Esophagus squamous epithelium (tissue), 5 donors: ENCODE results near the gene TAOK3. TPM values are rescaled to one million over a fixed set of nuclear protein-coding genes. Genes with fewer than 3 reads are reported as not detected.

ENCODE experiments used
- DNase-seq: peaks from one replicate; lab custom pipeline; 2025; lab: John Stamatoyannopoulos, UW
- H3K27ac ChIP-seq, 4 donors: fragments of 200-600 bp; sonication (generic); one replicate each; pipeline ENCODE4 v1.5.1; 2016 to 2019; ENCODE audit warnings: mild to moderate bottlenecking in 1 of 4
- H3K27me3 ChIP-seq, 4 donors: fragments of 200-600 bp; sonication (generic); 1 replicate in 3 of 4; 2 replicates in 1 of 4; pipeline versions ENCODE4 v1.5.1 to v1.6.0; 2017 to 2021; ENCODE audit warnings: antibody characterized with exemption in 1 of 4
- H3K36me3 ChIP-seq, 3 donors: fragments of 200-600 bp; sonication (generic); one replicate each; pipeline ENCODE4 v1.5.1; 2016 to 2019
- H3K4me1 ChIP-seq, 3 donors: fragments of 200-600 bp; sonication (generic); one replicate each; pipeline ENCODE4 v1.5.1; 2017 to 2019
- H3K4me3 ChIP-seq, 4 donors: fragments of 200-600 bp; sonication (generic); 1 replicate in 3 of 4; 2 replicates in 1 of 4; pipeline ENCODE4 v1.5.1; 2016 to 2019; ENCODE audit warnings: mild to moderate bottlenecking in 2 of 4, moderate library complexity in 1 of 4
- H3K9me3 ChIP-seq, 3 donors: fragments of 200-600 bp; sonication (generic); one replicate each; pipeline ENCODE4 v1.5.1; 2016 to 2019
- POLR2A ChIP-seq, 4 donors: fragments of 450-650 bp; IDR thresholded peaks; one replicate each; pipeline ENCODE4 v1.6.1; 2017; ENCODE audit warnings: antibody characterized with exemption in 4 of 4, mild to moderate bottlenecking in 4 of 4, moderate library complexity in 3 of 4
- WGBS, 2 donors: methylation state at CpG; one replicate each; pipeline ENCODE4 v1.1.5; 2018; 5-methylcytosine and 5-hydroxymethylcytosine counted together
- intact Hi-C: fragments of 100-400 bp; cut with DNase I; formaldehyde crosslinking; loops from one replicate; pipeline ENCODE4 v1.15.0; 2022
- total RNA-seq, 4 donors: library from RNA; depleted of rRNA; stranded (reverse); fragments of >200 nt; gene quantifications; one replicate each; pipeline ENCODE4 v1.1.0, GENCODE V29; 2016
- TF ChIP-seq, protein P1 (sequence below), 6 experiments: fragments of 450-650 bp in 4 of 6; fragments of 200-600 bp in 2 of 6; sonication (generic) in 2 of 6; IDR thresholded peaks; one replicate each; pipeline ENCODE4 v1.5.1; 2016 to 2019; ENCODE audit warnings: antibody characterized with exemption in 6 of 6, mild to moderate bottlenecking in 4 of 6, moderate library complexity in 4 of 6
- donor health status: DM: yes; HTN: yes; CAD: no.

Gene TAOK3
- total RNA-seq, 4 donors from 2014 or later: 13.7 to 27.7 (median 21.1) TPM

DNA sequence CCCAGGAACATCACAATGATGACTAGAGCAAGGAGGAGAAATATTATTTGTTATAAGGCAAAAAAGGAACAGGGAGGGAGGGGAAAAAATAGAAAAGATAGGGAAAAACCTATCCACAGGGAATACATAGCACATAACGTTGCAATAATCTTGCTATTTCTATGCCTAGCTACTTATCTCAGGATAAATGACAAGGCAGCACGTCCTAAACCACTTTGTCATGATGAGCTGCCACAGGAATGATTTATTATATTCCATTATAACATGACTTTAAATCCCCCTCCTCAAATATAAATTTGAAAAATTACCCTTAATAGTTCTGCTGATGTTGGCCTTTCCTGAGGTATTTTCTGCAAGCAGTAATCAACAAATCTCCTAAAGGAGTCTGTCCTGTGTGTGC lies 160.1 kb downstream of the TAOK3 start:
- Histone ChIP-seq H3K4me3 (no peak overlapping the region), H3K27me3 (no peaks in the 10 kb centered on the region), H3K4me1 (peaks cover 0 to 12% (median 0%) of the 10 kb centered on the region in 3 donors), H3K27ac (no peak overlapping the region), H3K36me3 (peaks cover 0 to 32% (median 0%) of the 10 kb centered on the region in 3 donors), H3K9me3 (no peaks in the 10 kb centered on the region)
- no peak for DNase-seq
- intact Hi-C loops: no loop called here
- WGBS, 2 donors: 80 to 85% methylated on average over 2 of the region's 2 CpGs
- TF ChIP-seq, protein P1, sequence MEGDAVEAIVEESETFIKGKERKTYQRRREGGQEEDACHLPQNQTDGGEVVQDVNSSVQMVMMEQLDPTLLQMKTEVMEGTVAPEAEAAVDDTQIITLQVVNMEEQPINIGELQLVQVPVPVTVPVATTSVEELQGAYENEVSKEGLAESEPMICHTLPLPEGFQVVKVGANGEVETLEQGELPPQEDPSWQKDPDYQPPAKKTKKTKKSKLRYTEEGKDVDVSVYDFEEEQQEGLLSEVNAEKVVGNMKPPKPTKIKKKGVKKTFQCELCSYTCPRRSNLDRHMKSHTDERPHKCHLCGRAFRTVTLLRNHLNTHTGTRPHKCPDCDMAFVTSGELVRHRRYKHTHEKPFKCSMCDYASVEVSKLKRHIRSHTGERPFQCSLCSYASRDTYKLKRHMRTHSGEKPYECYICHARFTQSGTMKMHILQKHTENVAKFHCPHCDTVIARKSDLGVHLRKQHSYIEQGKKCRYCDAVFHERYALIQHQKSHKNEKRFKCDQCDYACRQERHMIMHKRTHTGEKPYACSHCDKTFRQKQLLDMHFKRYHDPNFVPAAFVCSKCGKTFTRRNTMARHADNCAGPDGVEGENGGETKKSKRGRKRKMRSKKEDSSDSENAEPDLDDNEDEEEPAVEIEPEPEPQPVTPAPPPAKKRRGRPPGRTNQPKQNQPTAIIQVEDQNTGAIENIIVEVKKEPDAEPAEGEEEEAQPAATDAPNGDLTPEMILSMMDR (IDR thresholded peaks at IDR 0.05): no peak
- TF ChIP-seq POLR2A (IDR thresholded peaks at IDR 0.05): no peak

DNA sequence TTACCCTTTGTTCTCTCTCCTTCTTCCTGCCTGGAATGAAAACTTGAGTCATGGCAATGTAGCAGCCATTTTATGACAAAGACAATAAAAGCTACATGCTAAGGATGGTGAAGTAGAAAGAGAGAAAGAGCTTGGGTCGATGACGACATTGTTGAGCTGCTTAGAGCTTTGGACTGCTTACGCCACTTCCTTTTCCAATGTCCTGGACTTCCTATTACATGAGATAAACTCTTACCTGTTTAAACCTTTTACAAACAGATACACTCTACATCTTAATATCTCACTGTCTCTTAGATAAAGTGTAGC lies 166.6 kb downstream of the TAOK3 start:
- intact Hi-C loops: no loop called here
- H3K9me3 ChIP-seq: no peaks in the 10 kb centered on the region
- TF ChIP-seq, protein P1 (IDR thresholded peaks at IDR 0.05): no peak
- TF ChIP-seq POLR2A (IDR thresholded peaks at IDR 0.05): no peak
- H3K27me3 ChIP-seq: no peaks in the 10 kb centered on the region
- no peak for DNase-seq
- WGBS, 2 donors: 82 to 83% methylated on average over 3 of the region's 3 CpGs
- H3K27ac ChIP-seq: no peak overlapping the region
- peaks cover 0 to 12% (median 0%) of the 10 kb centered on the region in 3 donors for H3K4me1 ChIP-seq
- no peak overlapping the region for H3K4me3 ChIP-seq
- H3K36me3 ChIP-seq: peaks cover 0 to 22% (median 0%) of the 10 kb centered on the region in 3 donors

DNA sequence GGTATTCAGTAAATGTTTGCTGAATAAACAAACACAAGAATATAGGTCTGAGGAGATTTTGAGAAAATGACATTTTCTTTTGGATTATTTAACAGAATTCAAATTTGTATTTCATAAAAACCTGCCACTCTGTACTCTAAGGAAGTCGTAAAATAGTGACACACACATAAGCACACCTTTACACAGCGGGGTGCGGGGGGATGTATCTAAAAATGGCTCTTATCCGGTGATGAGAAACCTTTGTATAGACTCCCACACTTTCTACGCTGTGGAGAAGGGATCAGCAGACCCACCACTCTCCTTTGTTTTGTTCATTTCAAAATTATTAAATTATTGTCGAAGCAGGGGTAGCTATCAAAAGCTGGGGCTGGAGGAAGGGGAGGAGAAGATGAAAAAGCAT lies 178.7 kb downstream of the TAOK3 start:
- TF ChIP-seq, protein P1 (IDR thresholded peaks at IDR 0.05): no peak
- TF ChIP-seq POLR2A (IDR thresholded peaks at IDR 0.05): no peak
- DNase-seq: no peak
- H3K4me1 ChIP-seq: peaks cover 0 to 21% (median 8%) of the 10 kb centered on the region in 3 donors
- H3K4me3 ChIP-seq: no peak overlapping the region
- intact Hi-C loops: no loop called here
- H3K27ac ChIP-seq: no peak overlapping the region
- WGBS, 2 donors: 94 to 98% methylated on average over 6 of the region's 6 CpGs
- no peaks in the 10 kb centered on the region for H3K9me3 ChIP-seq
- no peaks in the 10 kb centered on the region for H3K27me3 ChIP-seq
- peaks cover 0 to 58% (median 7%) of the 10 kb centered on the region in 3 donors for H3K36me3 ChIP-seq

DNA sequence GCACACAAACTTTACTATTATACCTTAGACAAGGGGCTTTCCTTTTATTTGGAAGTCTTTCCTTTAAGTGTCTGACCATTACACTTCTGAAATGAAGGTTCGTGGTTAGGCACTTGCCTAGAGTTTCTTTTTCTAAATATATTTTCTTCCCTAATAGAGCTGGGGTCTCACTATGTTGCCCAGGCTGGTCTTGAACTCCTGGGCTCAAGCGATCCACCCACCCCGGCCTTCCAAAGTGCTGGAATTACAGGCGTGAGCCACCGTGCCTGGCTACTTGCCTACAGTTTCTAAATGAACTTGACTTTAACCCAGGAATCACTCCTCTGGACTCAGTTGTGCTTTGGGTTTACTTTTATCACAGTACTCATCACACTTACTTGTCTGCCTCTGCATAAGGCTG lies 179.2 kb downstream of the TAOK3 start:
- Histone ChIP-seq H3K27ac (no peak overlapping the region), H3K4me1 (peaks cover 0 to 25% (median 10%) of the 10 kb centered on the region in 3 donors), H3K4me3 (no peak overlapping the region), H3K36me3 (peaks cover 0 to 53% (median 2%) of the 10 kb centered on the region in 3 donors), H3K9me3 (no peaks in the 10 kb centered on the region), H3K27me3 (no peaks in the 10 kb centered on the region)
- intact Hi-C loops: no loop called here
- 68 to 77% methylated on average over 5 of the region's 5 CpGs for WGBS, 2 donors
- DNase-seq: no peak
- TF ChIP-seq, protein P1 (IDR thresholded peaks at IDR 0.05): no peak
- no peak for TF ChIP-seq POLR2A (IDR thresholded peaks at IDR 0.05)

DNA sequence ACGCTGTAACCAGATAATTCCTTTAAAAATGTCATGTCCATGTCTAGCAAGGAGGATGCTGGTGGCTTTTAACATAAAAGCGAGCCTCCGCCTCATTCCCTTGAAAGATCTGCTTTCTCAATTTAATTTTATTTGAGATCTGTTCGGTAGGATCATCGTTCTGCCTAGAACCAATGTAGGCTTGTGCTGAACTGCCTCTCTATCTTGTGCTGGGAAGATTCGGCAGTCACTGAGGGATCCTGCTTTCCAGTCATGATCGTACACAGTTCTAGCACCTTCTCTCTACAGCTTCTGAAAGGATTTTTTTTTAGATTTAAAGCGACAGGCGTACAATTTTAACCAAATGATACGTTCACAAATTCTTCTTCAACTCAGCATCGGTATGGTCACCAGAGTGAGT lies 182.4 kb downstream of the TAOK3 start:
- 40 to 42% methylated on average over 11 of the region's 11 CpGs for WGBS, 2 donors
- no peak for DNase-seq
- no peak for TF ChIP-seq POLR2A (IDR thresholded peaks at IDR 0.05)
- TF ChIP-seq, protein P1 (IDR thresholded peaks at IDR 0.05): no peak
- Histone ChIP-seq H3K27ac (peak overlapping the region; percentile 40 to 82 (median 80)), H3K36me3 (peaks cover 0 to 21% (median 0%) of the 10 kb centered on the region in 3 donors), H3K4me1 (peaks cover 0 to 49% (median 15%) of the 10 kb centered on the region in 3 donors), H3K9me3 (no peaks in the 10 kb centered on the region), H3K4me3 (peak overlapping the region; percentile 0 to 56 (median 28)), H3K27me3 (no peaks in the 10 kb centered on the region)
- intact Hi-C loops: no loop called here
